Activated T-helper 1 cell treated with Interleukin-2 at 50 U/mL for 16 hours (primary cell): ENCODE data around the gene LRRC10.
"Not testable (repeated sequence)": the region's sequence is repeated elsewhere in the genome, so short reads cannot be mapped to it uniquely, and the experiment has no call there.

Source experiments
- DNase-seq: peaks from one replicate; pipeline ENCODE4 v3.0.0-alpha.2; 2020; ENCODE audit warnings: low read depth

Gene LRRC10

GRCh38 chr12:69619050-69619449 is 8.3 kb upstream of the LRRC10 start:
- DNase-seq: no peak

GRCh38 chr12:69616025-69616424 is 5.3 kb upstream of the LRRC10 start:
- DNase-seq: no peak

- DNase-seq: no peak
Measured at GRCh38 chr12:69613351-69613750, 2.6 kb upstream of the LRRC10 start.

- no peak for DNase-seq
Measured at GRCh38 chr12:69610126-69610525, 581 bp downstream of the LRRC10 start.

GRCh38 chr12:69608114-69608513 is 2.6 kb downstream of the LRRC10 start:
- DNase-seq: no peak

GRCh38 chr12:69604275-69604674 is 6.4 kb downstream of the LRRC10 start:
- DNase-seq: not testable (repeated sequence)

- DNase-seq: not testable (repeated sequence)
Measured at GRCh38 chr12:69603556-69603955, 7.2 kb downstream of the LRRC10 start.

GRCh38 chr12:69602954-69603353 is 7.8 kb downstream of the LRRC10 start:
- DNase-seq: no peak

- DNase-seq: no peak
Measured at GRCh38 chr12:69601962-69602685, 8.6 kb downstream of the LRRC10 start.

GRCh38 chr12:69600804-69601203 is 9.9 kb downstream of the LRRC10 start:
- DNase-seq: no peak

- no peak for DNase-seq
Measured at GRCh38 chr12:69598174-69598753, 12.4 kb downstream of the LRRC10 start.

GRCh38 chr12:69595689-69596088 is 15.0 kb downstream of the LRRC10 start:
- DNase-seq: no peak

GRCh38 chr12:69589082-69589481 is 21.6 kb downstream of the LRRC10 start:
- no peak for DNase-seq

- DNase-seq: no peak
Measured at GRCh38 chr12:69588527-69588926, 22.2 kb downstream of the LRRC10 start.

- peak; percentile 94 for DNase-seq
Measured at GRCh38 chr12:69585189-69586062, 25.3 kb downstream of the LRRC10 start, which contains the start of gene CCT2. Gene CCT2 (plus strand): TSS chr12:69585459. CDS start chr12:69585522, 63 bp downstream.

GRCh38 chr12:69583203-69583602 is 27.5 kb downstream of the LRRC10 start:
- DNase-seq: no peak

GRCh38 chr12:69580074-69580473 is 30.6 kb downstream of the LRRC10 start:
- DNase-seq: no peak

- no peak for DNase-seq
Measured at GRCh38 chr12:69579029-69579428, 31.7 kb downstream of the LRRC10 start.

- no peak for DNase-seq
Measured at GRCh38 chr12:69578283-69578682, 32.4 kb downstream of the LRRC10 start.

GRCh38 chr12:69575346-69575745 is 35.4 kb downstream of the LRRC10 start:
- DNase-seq: no peak

- peak; percentile 9 for DNase-seq
Measured at GRCh38 chr12:69570545-69571399, 39.9 kb downstream of the LRRC10 start.

- DNase-seq: no peak
Measured at GRCh38 chr12:69570000-69570516, 40.6 kb downstream of the LRRC10 start.
